Activated CD8-positive, alpha-beta memory T cell treated with anti-CD3 and anti-CD28 coated beads, Interleukin-2, amount 10 ng/mL, durations not matched to agents 7 days and 5 days (primary cell): ENCODE data around the gene ENGASE. TPM values are rescaled to one million over a fixed set of nuclear protein-coding genes. Genes with fewer than 3 reads are reported as not detected.

Source experiments
- ATAC-seq: fragments of 150-1000 bp; cut with Tn5 transposase; one replicate; pipeline ENCODE4 v1.10.0; 2021; ENCODE audit warnings: moderate library complexity
- CTCF ChIA-PET: fragments of 350-600 bp; sonication (Branson Sonifier 250); formaldehyde crosslinking; loops from one replicate; lab custom pipeline; 2021; ENCODE audit warnings: antibody characterized with exemption; lab: Charles Lee
- DNase-seq: peaks from one replicate; pipeline ENCODE4 v3.0.0-alpha.2; 2020
- H3K27ac Mint-ChIP-seq: one replicate; pipeline ENCODE4 v1.8.0; 2021; ENCODE audit warnings: mild to moderate bottlenecking, mixed read lengths
- H3K27me3 Mint-ChIP-seq: one replicate; pipeline ENCODE4 v1.8.0; 2021; ENCODE audit warnings: mixed read lengths
- H3K36me3 Mint-ChIP-seq: one replicate; pipeline ENCODE4 v1.8.0; 2021; ENCODE audit warnings: mild to moderate bottlenecking, mixed read lengths
- H3K4me1 Mint-ChIP-seq: one replicate; pipeline ENCODE4 v1.8.0; 2021; ENCODE audit warnings: mixed read lengths
- H3K4me3 Mint-ChIP-seq: one replicate; pipeline ENCODE4 v1.8.0; 2021; ENCODE audit warnings: mild to moderate bottlenecking, moderate library complexity, mixed read lengths
- H3K9me3 Mint-ChIP-seq: one replicate; pipeline ENCODE4 v1.8.0; 2022; ENCODE audit warnings: low read depth, mixed read lengths
- total RNA-seq, 2 experiments: library from RNA; stranded (reverse); gene quantifications; one replicate each; pipeline ENCODE4 v1.2.3, GENCODE V29; 2021

ENGASE gene
- total RNA-seq, 2 experiments from 2014 or later, result 42.9 to 45.7 TPM

DNA sequence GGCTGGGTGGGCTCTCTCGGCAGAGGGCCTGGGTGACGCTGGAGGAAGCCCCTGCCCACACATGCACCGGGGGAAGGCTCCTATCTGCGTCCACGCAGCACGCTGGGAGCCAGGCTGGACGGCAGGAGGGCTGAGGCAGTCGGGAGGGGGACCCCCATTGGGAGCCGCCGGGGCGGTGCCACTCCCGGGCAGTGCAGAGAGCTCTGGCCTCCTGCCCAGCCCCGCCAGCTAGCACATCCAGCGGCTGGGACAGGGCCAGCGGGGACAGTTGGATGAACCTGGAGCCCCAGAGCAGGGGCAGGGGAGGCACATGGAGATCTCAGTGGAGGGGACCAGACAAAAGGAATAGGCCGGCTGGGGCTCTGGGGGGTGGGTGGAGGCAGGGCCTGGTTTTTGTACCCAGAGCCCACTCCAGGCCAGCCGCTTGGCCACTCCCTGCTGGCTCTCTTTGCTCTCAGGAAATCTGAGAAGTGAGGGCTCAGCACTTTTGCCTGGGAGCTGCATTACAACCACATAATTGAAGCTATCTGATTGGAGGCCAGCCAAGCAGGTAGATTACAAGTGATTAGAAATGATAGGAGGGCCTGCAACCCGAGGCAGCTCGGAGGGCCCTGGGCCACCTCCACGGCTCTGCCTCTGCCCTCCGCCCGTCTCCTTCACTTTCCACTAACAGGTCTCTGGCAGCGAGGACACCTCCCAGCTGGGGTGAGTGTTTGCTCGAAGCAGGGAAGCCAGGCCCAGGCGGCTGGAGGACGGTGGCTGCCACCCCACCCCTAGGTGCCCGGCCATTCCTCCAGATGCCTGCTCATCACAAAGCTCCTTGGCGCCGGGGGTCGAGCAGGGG lies 40.1 kb downstream of the ENGASE start:
- no peak for ATAC-seq
- H3K27ac Mint-ChIP-seq, result no peak overlapping the region
- H3K27me3 Mint-ChIP-seq, result peaks cover 3% of the 10 kb centered on the region
- H3K9me3 Mint-ChIP-seq, result no peaks in the 10 kb centered on the region
- CTCF ChIA-PET, result no interaction called here
- H3K4me1 Mint-ChIP-seq, result no peaks in the 10 kb centered on the region
- no peak overlapping the region for H3K4me3 Mint-ChIP-seq
- H3K36me3 Mint-ChIP-seq, result no peaks in the 10 kb centered on the region
- DNase-seq, result no peak

DNA sequence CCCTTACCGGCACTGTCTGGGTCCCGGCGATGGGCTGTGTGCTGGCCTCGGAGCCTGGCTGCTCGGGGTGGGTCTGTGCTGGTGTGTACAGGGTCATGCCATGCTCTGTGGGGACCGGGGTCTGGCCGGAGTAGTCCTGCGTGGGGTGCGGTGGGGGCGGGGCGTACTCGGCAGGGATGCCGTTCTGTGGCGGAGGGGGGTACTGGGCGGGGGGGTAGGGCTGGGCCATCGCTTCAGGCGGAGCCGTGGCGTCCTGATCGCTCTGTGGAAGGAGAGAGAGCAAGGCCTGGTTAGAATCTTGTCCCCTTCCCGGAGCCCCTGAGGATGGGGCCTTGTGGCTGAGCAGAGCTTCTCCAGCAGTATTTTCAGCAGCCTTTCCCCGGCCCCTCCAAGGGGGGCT lies 40.9 kb downstream of the ENGASE start:
- no peak overlapping the region for H3K27ac Mint-ChIP-seq
- CTCF ChIA-PET, result no interaction called here
- no peaks in the 10 kb centered on the region for H3K4me1 Mint-ChIP-seq
- peaks cover 3% of the 10 kb centered on the region for H3K27me3 Mint-ChIP-seq
- H3K9me3 Mint-ChIP-seq, result no peaks in the 10 kb centered on the region
- no peak for ATAC-seq
- no peak for DNase-seq
- H3K36me3 Mint-ChIP-seq, result no peaks in the 10 kb centered on the region
- no peak overlapping the region for H3K4me3 Mint-ChIP-seq

DNA sequence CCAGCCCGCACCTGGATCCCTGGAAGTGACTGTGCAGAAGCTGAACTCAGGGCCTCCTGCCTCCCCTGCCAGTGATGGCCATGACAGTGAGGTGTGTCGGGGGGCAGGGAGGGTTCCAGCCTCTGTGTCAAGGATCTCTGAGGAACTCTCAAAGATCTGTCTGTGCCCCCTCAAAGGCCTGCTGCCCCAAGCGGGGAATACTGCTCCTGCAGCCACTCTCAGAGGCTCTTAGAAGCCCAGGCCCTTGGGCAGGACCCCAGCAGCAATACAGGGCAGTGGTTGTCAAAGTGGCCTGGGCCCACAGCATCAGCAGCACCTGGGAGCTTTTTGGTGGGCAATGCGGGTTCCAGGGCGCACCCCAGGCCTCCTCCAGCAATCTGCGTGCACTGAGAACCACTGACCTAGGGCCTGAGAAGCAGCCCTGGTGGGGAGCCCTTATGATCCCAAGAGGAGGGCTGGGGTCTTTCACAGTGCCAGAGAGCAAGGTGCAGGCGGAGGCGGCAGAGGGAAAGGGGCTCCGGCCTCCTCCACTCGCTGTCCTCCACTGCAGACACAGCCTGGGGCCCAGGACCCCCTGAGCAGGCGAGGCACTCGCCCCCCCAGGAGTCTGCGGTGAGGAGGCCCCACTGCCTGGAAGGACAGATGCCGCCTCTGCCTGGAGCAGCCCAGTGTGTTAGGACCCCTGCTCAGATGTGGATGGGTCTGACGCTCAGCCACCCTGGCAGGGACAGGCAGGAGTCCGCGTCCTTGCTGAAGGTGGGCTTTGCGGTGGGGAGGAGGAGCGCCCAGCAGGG lies 42.1 kb downstream of the ENGASE start:
- no peaks in the 10 kb centered on the region for H3K36me3 Mint-ChIP-seq
- no peak overlapping the region for H3K4me3 Mint-ChIP-seq
- H3K9me3 Mint-ChIP-seq, result no peaks in the 10 kb centered on the region
- peaks cover 3% of the 10 kb centered on the region for H3K27me3 Mint-ChIP-seq
- no peak for ATAC-seq
- CTCF ChIA-PET, result no interaction called here
- DNase-seq, result no peak
- H3K4me1 Mint-ChIP-seq, result no peaks in the 10 kb centered on the region
- no peak overlapping the region for H3K27ac Mint-ChIP-seq

DNA sequence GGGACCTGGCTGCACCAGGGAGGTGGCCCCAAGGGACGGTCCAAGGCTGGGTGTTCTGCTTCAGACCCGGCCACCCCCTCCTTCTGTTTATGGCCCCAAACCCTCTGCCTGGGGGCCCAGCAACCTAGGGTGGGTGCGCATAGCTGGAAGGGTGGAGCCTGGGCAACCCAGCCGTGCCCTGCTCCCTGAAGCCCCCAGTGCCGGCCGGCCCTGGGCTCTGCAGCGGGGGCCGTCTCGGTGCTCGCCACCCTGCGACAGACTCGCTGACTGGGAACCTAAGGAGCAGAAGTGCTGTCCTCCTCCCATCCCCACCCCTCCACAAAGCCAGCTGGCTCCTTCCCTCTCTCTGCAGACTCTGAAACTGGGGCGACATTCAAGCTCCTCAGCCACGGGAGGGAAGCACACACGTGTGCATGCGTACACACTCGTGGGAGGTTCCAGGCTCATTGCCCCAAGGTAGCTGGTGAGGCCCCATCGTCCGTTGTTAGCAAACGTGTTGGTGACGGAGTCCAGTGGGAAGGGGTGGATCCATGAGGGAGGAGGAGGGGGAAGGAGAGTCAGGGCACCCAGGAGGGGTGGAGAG lies 43.4 kb downstream of the ENGASE start:
- Mint-ChIP-seq H3K27me3 (peaks cover 3% of the 10 kb centered on the region), H3K9me3 (no peaks in the 10 kb centered on the region), H3K4me3 (no peak overlapping the region), H3K36me3 (no peaks in the 10 kb centered on the region), H3K27ac (no peak overlapping the region), H3K4me1 (no peaks in the 10 kb centered on the region)
- ATAC-seq (no peak), DNase-seq (no peak)
- CTCF ChIA-PET, result no interaction called here

DNA sequence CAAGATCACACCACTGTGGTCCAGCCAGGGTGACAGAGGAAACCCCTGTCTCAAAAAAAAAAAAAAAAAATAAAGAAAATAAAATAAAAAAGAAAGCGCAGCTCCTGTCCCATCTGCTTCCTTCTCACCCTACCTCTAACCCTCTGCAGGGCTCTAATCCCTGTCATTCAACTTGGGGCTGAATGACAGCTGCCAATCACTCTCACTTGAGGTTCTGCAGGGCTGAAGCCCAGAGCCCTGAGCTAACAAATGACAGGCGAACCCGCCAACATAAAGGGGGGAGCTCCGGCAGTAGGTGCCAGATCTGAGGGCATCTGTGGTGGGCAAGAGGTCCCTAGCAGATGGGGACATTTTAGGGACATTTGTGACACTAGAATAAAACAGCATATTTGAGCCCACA lies 44.3 kb downstream of the ENGASE start:
- Mint-ChIP-seq H3K36me3 (no peaks in the 10 kb centered on the region), H3K27ac (no peak overlapping the region)

DNA sequence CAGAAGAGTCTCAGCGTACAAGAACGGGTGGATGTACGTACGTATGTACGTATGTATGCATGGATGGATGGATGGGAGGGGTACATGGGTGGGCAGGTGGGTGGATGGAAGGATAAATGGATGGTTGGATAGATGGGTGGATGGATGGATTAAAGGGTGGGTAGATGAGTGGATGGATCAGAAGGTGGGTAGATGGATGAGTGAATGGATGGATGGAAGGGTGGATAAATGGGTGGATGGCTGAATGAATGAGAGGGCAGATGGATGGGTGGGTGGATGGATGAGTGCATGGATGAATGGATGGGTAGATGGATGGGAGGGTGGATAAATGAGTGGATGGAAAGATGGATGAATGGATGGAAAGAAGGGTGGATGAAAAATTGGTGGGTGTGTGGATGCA lies 45.6 kb downstream of the ENGASE start:
- ATAC-seq, result no peak
- no peak overlapping the region for H3K27ac Mint-ChIP-seq
- DNase-seq, result no peak
- H3K9me3 Mint-ChIP-seq, result no peaks in the 10 kb centered on the region
- H3K4me1 Mint-ChIP-seq, result no peaks in the 10 kb centered on the region
- H3K36me3 Mint-ChIP-seq, result no peaks in the 10 kb centered on the region
- no peak overlapping the region for H3K4me3 Mint-ChIP-seq
- H3K27me3 Mint-ChIP-seq, result no peaks in the 10 kb centered on the region
- CTCF ChIA-PET, result no interaction called here

More for the DNA sequence above, 44.3 kb downstream of the ENGASE start:
- H3K27me3 Mint-ChIP-seq, result peaks cover 2% of the 10 kb centered on the region
- H3K4me1 Mint-ChIP-seq, result no peaks in the 10 kb centered on the region
- CTCF ChIA-PET, result no interaction called here
- no peaks in the 10 kb centered on the region for H3K9me3 Mint-ChIP-seq
- ATAC-seq (no peak), DNase-seq (no peak)
- no peak overlapping the region for H3K4me3 Mint-ChIP-seq

DNA sequence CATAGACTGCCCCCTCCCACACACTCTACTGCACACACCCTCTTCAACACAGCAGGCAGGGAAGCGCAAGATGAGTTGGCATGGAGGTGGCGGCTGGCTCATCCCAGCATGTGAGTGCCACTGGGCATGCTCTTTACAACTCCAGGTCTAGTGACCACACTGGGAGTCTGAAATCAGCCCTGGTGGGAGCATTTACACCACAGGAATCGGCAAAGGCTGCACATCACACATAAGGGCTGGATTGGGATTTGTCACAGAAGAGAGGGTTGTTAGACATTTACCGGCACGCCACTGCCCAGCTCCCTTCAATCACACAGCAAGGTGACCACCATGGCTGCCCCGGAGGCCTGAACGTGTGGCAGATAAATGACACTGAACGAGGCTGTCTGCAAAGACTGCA lies 49.4 kb downstream of the ENGASE start:
- Mint-ChIP-seq H3K36me3 (no peaks in the 10 kb centered on the region), H3K4me1 (no peaks in the 10 kb centered on the region), H3K9me3 (no peaks in the 10 kb centered on the region), H3K27me3 (no peaks in the 10 kb centered on the region), H3K4me3 (no peak overlapping the region), H3K27ac (no peak overlapping the region)
- DNase-seq, result no peak
- ATAC-seq, result no peak
- CTCF ChIA-PET, result no interaction called here

DNA sequence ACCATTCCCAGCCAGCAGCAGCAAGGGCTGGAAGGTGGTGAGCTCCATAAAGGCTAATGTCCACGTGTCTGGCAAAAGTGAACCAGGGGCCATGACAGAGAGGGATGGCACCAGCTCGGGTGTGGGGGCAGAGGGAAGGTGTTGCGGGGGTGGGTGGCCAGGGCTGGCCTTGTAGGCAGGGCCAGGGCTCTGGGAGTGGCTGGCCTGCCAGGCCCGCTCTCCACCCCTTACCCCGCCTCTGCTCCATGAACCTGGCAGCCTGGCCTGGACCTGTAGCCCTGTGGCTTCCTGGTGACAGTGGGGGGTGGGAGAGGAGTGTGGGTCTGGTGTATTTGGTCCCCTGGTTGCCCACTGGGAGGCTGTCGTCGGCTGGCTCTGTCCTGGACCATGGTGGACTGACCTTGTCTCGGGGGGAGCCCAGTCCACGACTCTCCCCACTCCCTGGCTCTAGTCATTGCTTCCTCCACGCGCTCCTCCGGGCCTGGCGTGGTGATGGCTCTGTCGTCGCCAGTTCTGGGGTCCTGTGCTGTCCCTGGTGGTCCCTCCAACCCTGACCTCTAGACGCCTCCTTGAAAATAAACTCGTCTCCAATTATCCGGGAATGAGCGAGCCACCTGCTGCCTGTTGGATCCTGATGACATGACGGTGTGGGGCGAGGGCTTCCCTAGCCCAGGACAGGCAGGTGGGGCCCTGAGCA lies 50.0 kb downstream of the ENGASE start:
- Mint-ChIP-seq H3K36me3 (no peaks in the 10 kb centered on the region), H3K27ac (no peak overlapping the region), H3K9me3 (no peaks in the 10 kb centered on the region), H3K4me3 (no peak overlapping the region), H3K27me3 (no peaks in the 10 kb centered on the region), H3K4me1 (no peaks in the 10 kb centered on the region)
- CTCF ChIA-PET, result no interaction called here
- ATAC-seq, result no peak
- DNase-seq, result no peak

DNA sequence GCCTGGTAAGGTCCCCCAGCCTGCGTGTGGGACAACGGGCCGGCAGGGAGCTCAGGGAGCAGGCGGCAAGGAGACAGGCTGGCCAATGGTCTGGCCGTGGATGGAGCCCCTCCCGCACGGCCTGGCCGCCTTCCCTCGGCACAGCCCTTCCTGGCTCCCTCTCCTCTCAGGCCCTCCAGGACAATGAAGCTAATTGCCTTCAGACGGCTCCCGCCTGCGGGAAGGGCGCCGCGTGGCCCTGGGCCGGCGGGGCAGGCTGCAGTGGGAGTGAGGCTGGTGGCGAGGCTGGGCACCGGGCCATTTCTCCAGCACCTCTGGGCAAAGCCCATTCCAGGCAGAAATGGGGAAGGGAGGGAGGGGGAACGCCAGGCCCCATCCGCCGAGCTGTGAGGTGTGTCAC lies 50.9 kb downstream of the ENGASE start:
- Mint-ChIP-seq H3K4me3 (no peak overlapping the region), H3K9me3 (no peaks in the 10 kb centered on the region), H3K27me3 (no peaks in the 10 kb centered on the region), H3K4me1 (no peaks in the 10 kb centered on the region), H3K27ac (no peak overlapping the region), H3K36me3 (no peaks in the 10 kb centered on the region)
- no peak for ATAC-seq
- no peak for DNase-seq
- CTCF ChIA-PET, result no interaction called here

DNA sequence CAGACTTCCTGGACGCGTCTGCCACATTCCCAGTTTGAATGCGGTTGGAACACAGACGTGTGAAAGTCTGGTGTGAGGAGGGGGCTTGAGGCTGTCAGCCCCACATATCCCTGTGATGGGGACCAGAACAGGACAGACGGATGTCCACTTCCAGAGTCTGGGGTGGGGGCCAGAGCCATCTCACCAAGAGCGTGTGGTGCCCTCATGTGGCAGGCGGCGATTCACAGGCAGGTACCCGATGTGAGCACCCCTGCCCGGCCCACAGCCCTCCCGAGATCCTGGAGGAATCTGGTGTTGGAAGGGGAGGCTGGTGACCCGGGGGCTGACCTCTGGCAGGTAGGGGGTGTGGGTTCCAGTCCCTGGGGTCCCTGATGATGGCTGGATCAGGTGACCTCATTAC lies 51.5 kb downstream of the ENGASE start:
- no peak overlapping the region for H3K4me3 Mint-ChIP-seq
- DNase-seq (no peak), ATAC-seq (no peak)
- no peaks in the 10 kb centered on the region for H3K36me3 Mint-ChIP-seq
- CTCF ChIA-PET, result no interaction called here
- no peaks in the 10 kb centered on the region for H3K27me3 Mint-ChIP-seq
- H3K27ac Mint-ChIP-seq, result no peak overlapping the region
- H3K9me3 Mint-ChIP-seq, result no peaks in the 10 kb centered on the region
- H3K4me1 Mint-ChIP-seq, result no peaks in the 10 kb centered on the region

DNA sequence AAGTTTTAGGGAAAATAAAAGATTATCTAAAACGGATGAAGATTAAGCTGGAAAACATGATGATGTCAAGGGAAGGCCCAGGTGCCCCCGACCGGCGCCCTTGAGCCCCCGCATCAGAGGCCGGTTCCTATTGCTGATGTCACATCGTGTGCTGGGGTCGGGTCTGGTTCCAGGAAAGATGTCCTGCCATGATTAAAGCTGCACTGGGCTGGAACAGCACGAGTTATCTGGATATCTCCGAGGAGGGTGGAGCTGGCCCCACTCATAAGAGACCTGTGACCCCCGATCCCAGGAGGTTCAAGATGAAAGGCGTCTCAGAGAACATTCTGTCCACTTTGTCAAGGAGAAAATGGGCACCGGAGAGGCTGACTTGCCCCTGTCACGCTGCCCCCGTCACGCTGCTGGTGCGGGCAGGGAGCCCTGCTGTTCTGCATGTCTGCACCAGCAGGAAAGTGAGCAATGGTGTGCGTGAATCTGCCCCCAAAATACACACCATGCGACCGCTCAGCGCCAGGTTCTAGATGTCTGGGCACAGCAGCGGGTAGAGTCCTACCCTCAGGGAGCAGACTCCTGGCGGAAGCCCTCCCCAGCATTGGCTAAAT lies 53.0 kb downstream of the ENGASE start:
- CTCF ChIA-PET, result no interaction called here
- H3K27ac Mint-ChIP-seq, result no peak overlapping the region
- H3K4me3 Mint-ChIP-seq, result no peak overlapping the region
- H3K4me1 Mint-ChIP-seq, result no peaks in the 10 kb centered on the region
- no peaks in the 10 kb centered on the region for H3K36me3 Mint-ChIP-seq
- ATAC-seq, result no peak
- H3K27me3 Mint-ChIP-seq, result no peaks in the 10 kb centered on the region
- H3K9me3 Mint-ChIP-seq, result no peaks in the 10 kb centered on the region
- DNase-seq, result no peak

DNA sequence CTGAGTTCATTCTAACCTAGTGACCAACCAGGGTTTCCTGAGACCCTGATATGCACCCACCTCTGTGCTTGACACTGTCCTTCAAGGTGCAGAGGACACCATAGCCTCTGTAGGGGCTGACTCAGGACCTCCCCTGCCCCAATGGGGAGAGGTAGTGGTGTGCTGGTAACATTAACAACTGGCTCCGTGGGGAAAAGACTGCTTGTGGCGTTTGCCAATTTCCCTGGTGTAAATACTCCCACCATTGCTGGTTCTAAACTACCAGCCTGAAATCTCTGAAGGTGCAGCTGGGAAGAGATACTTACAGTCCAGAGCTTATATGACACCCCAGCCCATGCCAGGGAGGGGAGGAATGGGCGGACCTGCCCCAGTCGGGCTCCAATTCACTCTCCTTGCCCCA lies 54.9 kb downstream of the ENGASE start:
- Mint-ChIP-seq H3K4me3 (no peak overlapping the region), H3K36me3 (no peaks in the 10 kb centered on the region), H3K9me3 (no peaks in the 10 kb centered on the region), H3K27ac (no peak overlapping the region), H3K27me3 (no peaks in the 10 kb centered on the region), H3K4me1 (no peaks in the 10 kb centered on the region)
- no peak for DNase-seq
- no peak for ATAC-seq
- CTCF ChIA-PET, result no interaction called here
